ENCODE measurements around the gene SUPT3H. TPM values are rescaled to one million over a fixed set of nuclear protein-coding genes. Genes with fewer than 3 reads are reported as not detected.

Gene SUPT3H
- total and polyA plus RNA-seq, 9 donors: 10.3 to 23.1 (median 16.2) TPM

DNA sequence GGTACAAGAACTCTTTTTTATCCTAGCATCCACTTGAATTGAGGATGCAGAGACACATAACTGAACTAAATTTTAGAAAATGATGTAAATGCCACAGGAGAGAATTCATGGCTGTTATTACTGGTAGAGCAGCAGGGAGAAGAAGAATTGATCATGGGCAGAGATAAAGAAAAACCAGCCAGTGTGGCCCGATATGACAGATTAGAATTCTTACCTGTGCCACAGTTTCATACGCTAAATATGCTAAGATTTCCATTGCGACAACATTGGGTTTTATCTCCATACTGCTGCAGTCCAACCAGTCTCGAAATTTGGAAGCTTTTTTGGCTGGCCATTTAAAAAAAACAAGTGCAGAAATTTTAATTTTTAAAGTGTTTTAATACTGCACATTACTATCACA, 423.5 kb downstream of the SUPT3H start:
- intact Hi-C loops (cut with DNase I): no loop called here
- Histone ChIP-seq H3K4me1 (ENCODE audit: insufficient read depth) (no peaks in the 10 kb centered on the region), H3K36me3 (no peaks in the 10 kb centered on the region), H3K27me3 (no peaks in the 10 kb centered on the region), H3K4me3 (no peak overlapping the region), H3K27ac (no peak overlapping the region), H3K9me3 (no peaks in the 10 kb centered on the region)
- no peak for DNase-seq
- no peak for TF ChIP-seq POLR2A (IDR thresholded peaks at IDR 0.05)
- no peak for TF ChIP-seq EP300 (IDR thresholded peaks at IDR 0.05)
- TF ChIP-seq, protein P1, sequence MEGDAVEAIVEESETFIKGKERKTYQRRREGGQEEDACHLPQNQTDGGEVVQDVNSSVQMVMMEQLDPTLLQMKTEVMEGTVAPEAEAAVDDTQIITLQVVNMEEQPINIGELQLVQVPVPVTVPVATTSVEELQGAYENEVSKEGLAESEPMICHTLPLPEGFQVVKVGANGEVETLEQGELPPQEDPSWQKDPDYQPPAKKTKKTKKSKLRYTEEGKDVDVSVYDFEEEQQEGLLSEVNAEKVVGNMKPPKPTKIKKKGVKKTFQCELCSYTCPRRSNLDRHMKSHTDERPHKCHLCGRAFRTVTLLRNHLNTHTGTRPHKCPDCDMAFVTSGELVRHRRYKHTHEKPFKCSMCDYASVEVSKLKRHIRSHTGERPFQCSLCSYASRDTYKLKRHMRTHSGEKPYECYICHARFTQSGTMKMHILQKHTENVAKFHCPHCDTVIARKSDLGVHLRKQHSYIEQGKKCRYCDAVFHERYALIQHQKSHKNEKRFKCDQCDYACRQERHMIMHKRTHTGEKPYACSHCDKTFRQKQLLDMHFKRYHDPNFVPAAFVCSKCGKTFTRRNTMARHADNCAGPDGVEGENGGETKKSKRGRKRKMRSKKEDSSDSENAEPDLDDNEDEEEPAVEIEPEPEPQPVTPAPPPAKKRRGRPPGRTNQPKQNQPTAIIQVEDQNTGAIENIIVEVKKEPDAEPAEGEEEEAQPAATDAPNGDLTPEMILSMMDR (IDR thresholded peaks at IDR 0.05): no peak
- WGBS, 3 donors: 92 to 95% (median 94%) methylated on average over 4 of the region's 4 CpGs

DNA sequence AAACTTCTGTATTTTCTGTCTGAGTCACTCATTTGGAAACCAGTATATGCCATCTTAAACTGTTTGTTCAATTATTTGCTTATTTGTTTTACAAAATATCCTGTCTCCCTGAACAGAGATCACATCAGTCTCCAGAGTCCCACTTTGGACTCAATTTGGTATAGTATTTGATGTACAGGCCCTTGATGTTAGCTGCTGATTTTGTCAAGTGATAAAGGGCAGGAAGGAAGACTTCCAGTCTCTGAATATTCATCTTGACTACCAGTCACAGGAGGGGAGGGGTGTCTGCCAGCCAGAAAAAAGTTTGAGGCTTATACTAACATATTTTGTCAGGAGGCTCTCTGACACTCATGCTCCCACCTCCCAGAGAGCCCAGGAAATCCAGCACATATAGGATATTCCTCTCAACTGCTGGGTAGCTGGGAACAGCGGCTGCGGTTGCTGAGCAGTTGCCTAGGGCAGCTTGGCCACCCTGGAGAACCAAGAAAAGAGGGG, 426.4 kb downstream of the SUPT3H start:
- Histone ChIP-seq H3K27ac (no peak overlapping the region), H3K9me3 (no peaks in the 10 kb centered on the region), H3K4me1 (ENCODE audit: insufficient read depth) (no peaks in the 10 kb centered on the region), H3K4me3 (no peak overlapping the region), H3K27me3 (no peaks in the 10 kb centered on the region), H3K36me3 (no peaks in the 10 kb centered on the region)
- intact Hi-C loops (cut with DNase I): no loop called here
- 98 to 100% (median 99%) methylated on average over 2 of the region's 2 CpGs for WGBS, 3 donors
- TF ChIP-seq POLR2A (IDR thresholded peaks at IDR 0.05): no peak
- TF ChIP-seq, protein P1 (IDR thresholded peaks at IDR 0.05): no peak
- TF ChIP-seq EP300 (IDR thresholded peaks at IDR 0.05): no peak
- DNase-seq: no peak

DNA sequence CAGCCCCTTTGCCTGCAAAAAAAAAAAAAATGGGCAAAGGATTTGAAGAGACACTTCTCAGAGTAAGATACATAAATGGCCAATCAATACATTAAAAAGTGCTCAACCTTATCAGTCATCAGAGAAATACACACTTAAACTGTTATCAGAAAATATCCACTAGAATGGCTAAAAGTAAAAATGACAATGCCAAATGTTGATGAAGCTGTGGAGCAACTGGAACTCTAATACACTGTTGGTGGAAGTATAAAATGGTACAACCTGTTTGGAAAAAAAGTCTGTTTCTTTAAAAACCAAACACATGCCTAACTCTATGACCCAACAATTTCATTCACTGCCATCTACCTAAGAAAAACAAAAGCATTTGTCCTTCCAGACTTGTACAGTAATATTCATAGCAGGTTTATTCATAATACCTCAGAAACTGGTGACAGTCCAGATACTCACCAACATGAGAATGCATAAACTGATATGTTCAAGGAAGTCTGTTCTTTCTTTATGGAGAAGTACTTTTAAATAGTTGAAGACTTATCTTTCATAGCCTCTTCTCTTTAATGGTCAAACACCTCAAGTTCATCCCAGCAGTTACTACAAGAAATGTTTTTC, 428.0 kb downstream of the SUPT3H start:
- H3K36me3 ChIP-seq: no peaks in the 10 kb centered on the region

DNA sequence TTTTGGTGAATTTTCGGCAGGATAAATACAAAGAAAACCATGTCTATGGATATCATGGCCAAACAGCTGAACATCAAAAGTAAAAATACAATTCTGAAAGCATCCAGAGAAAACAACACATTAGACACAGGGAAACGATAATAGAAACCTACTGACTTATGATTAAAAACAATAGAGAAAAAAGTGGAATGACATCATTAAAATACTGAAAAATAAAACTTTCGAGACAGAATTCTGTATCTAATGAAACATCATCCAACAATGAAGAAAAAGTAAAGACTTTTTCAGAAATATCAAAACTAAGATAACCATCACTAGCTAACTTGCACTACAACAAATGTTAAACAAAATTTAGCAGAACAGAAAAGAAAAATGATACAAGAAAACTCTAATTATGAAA, 434.2 kb downstream of the SUPT3H start:
- no peak overlapping the region for H3K27ac ChIP-seq
- 79 to 95% (median 81%) methylated on average over 3 of the region's 3 CpGs for WGBS, 3 donors
- TF ChIP-seq, protein P1 (IDR thresholded peaks at IDR 0.05): no peak
- TF ChIP-seq EP300 (IDR thresholded peaks at IDR 0.05): no peak
- TF ChIP-seq POLR2A (IDR thresholded peaks at IDR 0.05): no peak
- H3K4me3 ChIP-seq: no peak overlapping the region
- H3K4me1 ChIP-seq (ENCODE audit: insufficient read depth): no peaks in the 10 kb centered on the region
- H3K9me3 ChIP-seq: peaks cover 0 to 3% of the 10 kb centered on the region in 2 donors
- H3K36me3 ChIP-seq: no peaks in the 10 kb centered on the region
- DNase-seq: no peak
- H3K27me3 ChIP-seq: no peaks in the 10 kb centered on the region
- intact Hi-C loops (cut with DNase I): no loop called here

More for the DNA sequence above, 428.0 kb downstream of the SUPT3H start:
- Histone ChIP-seq H3K27me3 (no peaks in the 10 kb centered on the region), H3K4me3 (no peak overlapping the region), H3K9me3 (no peaks in the 10 kb centered on the region), H3K27ac (no peak overlapping the region), H3K4me1 (ENCODE audit: insufficient read depth) (no peaks in the 10 kb centered on the region)
- DNase-seq: no peak
- TF ChIP-seq, protein P1 (IDR thresholded peaks at IDR 0.05): no peak
- no peak for TF ChIP-seq POLR2A (IDR thresholded peaks at IDR 0.05)
- no peak for TF ChIP-seq EP300 (IDR thresholded peaks at IDR 0.05)
- intact Hi-C loops (cut with DNase I): no loop called here

Measured in ovary (tissue), 9 donors.